ENCODE results near the gene ETV3L.

GRCh38 chr1:157043685-157044084 is 55.9 kb downstream of the ETV3L start:
- TF ChIP-seq TCF4 (CRISPR knock-in tag; IDR thresholded peaks at IDR 0.05; ENCODE audit: borderline replicate concordance) (no peak), PPARA (CRISPR knock-in tag; IDR thresholded peaks at IDR 0.05; ENCODE audit: borderline replicate concordance) (no peak), PATZ1 (CRISPR knock-in tag; IDR thresholded peaks at IDR 0.05; ENCODE audit: borderline replicate concordance) (no peak), RARB (CRISPR knock-in tag; IDR thresholded peaks at IDR 0.05) (no peak), BACH2 (CRISPR knock-in tag; IDR thresholded peaks at IDR 0.05; ENCODE audit: borderline replicate concordance) (no peak), TSHZ2 (CRISPR knock-in tag; IDR thresholded peaks at IDR 0.05) (no peak), SNAI2 (CRISPR knock-in tag; IDR thresholded peaks at IDR 0.05) (no peak), ZNF8 (CRISPR knock-in tag; IDR thresholded peaks at IDR 0.05) (no peak), ESRRG (CRISPR knock-in tag; IDR thresholded peaks at IDR 0.05) (no peak), POU6F1 (CRISPR knock-in tag; IDR thresholded peaks at IDR 0.05; ENCODE audit: borderline replicate concordance, low read depth) (no peak), ZC3H10 (CRISPR knock-in tag; IDR thresholded peaks at IDR 0.05) (no peak)

Measured in SK-N-SH treated with all-trans-retinoic acid at 6 μM for 48 hours (cell line).